IPS-NIHi11 (cell line): ENCODE data around the gene ZNF609.

ENCODE experiments used
- DNase-seq: peaks from one replicate; pipeline ENCODE4 v3.0.0; 2012; ENCODE audit warnings: mixed read lengths, low spot score

Gene ZNF609

GRCh38 chr15:64544450-64544849 lies 84.1 kb downstream of the ZNF609 start:
- no peak for DNase-seq

GRCh38 chr15:64547275-64547674 lies 86.9 kb downstream of the ZNF609 start:
- DNase-seq = no peak

GRCh38 chr15:64548235-64548634 lies 87.9 kb downstream of the ZNF609 start:
- DNase-seq = no peak

- no peak for DNase-seq
These were observed 89.5 kb downstream of the ZNF609 start for GRCh38 chr15:64549860-64550259.

- no peak for DNase-seq
These were observed 92.0 kb downstream of the ZNF609 start for GRCh38 chr15:64552281-64552948.

GRCh38 chr15:64558460-64559179 lies 98.2 kb downstream of the ZNF609 start:
- no peak for DNase-seq

GRCh38 chr15:64559243-64559642 lies 98.9 kb downstream of the ZNF609 start:
- no peak for DNase-seq

- no peak for DNase-seq
These were observed 100.1 kb downstream of the ZNF609 start for GRCh38 chr15:64560501-64560900.

- DNase-seq = no peak
These were observed 100.6 kb downstream of the ZNF609 start for GRCh38 chr15:64560998-64561397.

GRCh38 chr15:64562003-64562640 lies 101.7 kb downstream of the ZNF609 start:
- no peak for DNase-seq

GRCh38 chr15:64566102-64566501 lies 105.7 kb downstream of the ZNF609 start:
- DNase-seq = no peak

GRCh38 chr15:64566629-64567427 lies 106.5 kb downstream of the ZNF609 start:
- no peak for DNase-seq

- DNase-seq = no peak
These were observed 108.4 kb downstream of the ZNF609 start for GRCh38 chr15:64568765-64569164.

- no peak for DNase-seq
These were observed 111.5 kb downstream of the ZNF609 start for GRCh38 chr15:64571857-64572291.

- DNase-seq = no peak
These were observed 112.5 kb downstream of the ZNF609 start for GRCh38 chr15:64572856-64573255.

GRCh38 chr15:64574301-64575017 lies 114.1 kb downstream of the ZNF609 start:
- DNase-seq = no peak

- DNase-seq = no peak
These were observed 120.5 kb downstream of the ZNF609 start for GRCh38 chr15:64580696-64581407.

GRCh38 chr15:64581408-64581761 lies 121.0 kb downstream of the ZNF609 start:
- no peak for DNase-seq

GRCh38 chr15:64582202-64582601 lies 121.8 kb downstream of the ZNF609 start:
- DNase-seq = no peak

GRCh38 chr15:64583519-64583918 lies 123.1 kb downstream of the ZNF609 start:
- no peak for DNase-seq

GRCh38 chr15:64583983-64584382 lies 123.6 kb downstream of the ZNF609 start:
- no peak for DNase-seq
